Panc1 (cell line): ENCODE measurements around the gene ANO3.
"Not testable (repeated sequence)": the region's sequence is repeated elsewhere in the genome, so short reads cannot be mapped to it uniquely, and the experiment has no call there.

Experiments used
- POLR2AphosphoS5 ChIP-seq: IDR thresholded peaks from 2 replicates; pipeline ENCODE4 v1.6.1; 2012; ENCODE audit warnings: mild to moderate bottlenecking, low read depth, low read length, moderate library complexity
- REST ChIP-seq, 2 experiments: IDR thresholded peaks; 2 replicates each; pipeline ENCODE4 v1.6.1; 2011 to 2012; ENCODE audit warnings: low read depth in 2 of 2, control low read depth in 1 of 2, low read length in 1 of 2, mild to moderate bottlenecking in 1 of 2, moderate library complexity in 1 of 2; ENCODE audit not compliant: insufficient read depth in 1 of 2
- SIN3A ChIP-seq: IDR thresholded peaks from 2 replicates; pipeline ENCODE4 v1.6.1; 2012; ENCODE audit warnings: low read depth, mild to moderate bottlenecking, low read length, moderate library complexity, borderline replicate concordance; ENCODE audit not compliant: insufficient read depth
- TCF7L2 ChIP-seq: IDR thresholded peaks from 2 replicates; pipeline ENCODE4 v1.6.1; 2011; ENCODE audit warnings: mild to moderate bottlenecking, low read depth, low read length, inconsistent platforms
- TF ChIP-seq, protein P1 (sequence below): fragments of 450-650 bp; IDR thresholded peaks from 2 replicates; pipeline ENCODE4 v1.5.1; 2017; ENCODE audit warnings: mild to moderate bottlenecking

GRCh38 chr11:26597049-26597689 lies 265.2 kb downstream of the ANO3 start:
- TF ChIP-seq, protein P1, sequence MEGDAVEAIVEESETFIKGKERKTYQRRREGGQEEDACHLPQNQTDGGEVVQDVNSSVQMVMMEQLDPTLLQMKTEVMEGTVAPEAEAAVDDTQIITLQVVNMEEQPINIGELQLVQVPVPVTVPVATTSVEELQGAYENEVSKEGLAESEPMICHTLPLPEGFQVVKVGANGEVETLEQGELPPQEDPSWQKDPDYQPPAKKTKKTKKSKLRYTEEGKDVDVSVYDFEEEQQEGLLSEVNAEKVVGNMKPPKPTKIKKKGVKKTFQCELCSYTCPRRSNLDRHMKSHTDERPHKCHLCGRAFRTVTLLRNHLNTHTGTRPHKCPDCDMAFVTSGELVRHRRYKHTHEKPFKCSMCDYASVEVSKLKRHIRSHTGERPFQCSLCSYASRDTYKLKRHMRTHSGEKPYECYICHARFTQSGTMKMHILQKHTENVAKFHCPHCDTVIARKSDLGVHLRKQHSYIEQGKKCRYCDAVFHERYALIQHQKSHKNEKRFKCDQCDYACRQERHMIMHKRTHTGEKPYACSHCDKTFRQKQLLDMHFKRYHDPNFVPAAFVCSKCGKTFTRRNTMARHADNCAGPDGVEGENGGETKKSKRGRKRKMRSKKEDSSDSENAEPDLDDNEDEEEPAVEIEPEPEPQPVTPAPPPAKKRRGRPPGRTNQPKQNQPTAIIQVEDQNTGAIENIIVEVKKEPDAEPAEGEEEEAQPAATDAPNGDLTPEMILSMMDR, result not testable (repeated sequence)
- not testable (repeated sequence) for TF ChIP-seq POLR2AphosphoS5; SIN3A; TCF7L2; REST (IDR thresholded peaks at IDR 0.05; ENCODE audit: insufficient read depth in 1 of 2, low read depth in 2 of 2, low read length in 1 of 2)
